HG03095 (cell line): ENCODE measurements around the gene GNB1.
A peak's percentile ranks its signal among the peaks of the same experiment; 100 is the strongest.

Source experiments
- ATAC-seq: cut with Tn5 transposase; IDR thresholded peaks from one replicate; pipeline ENCODE4 v1.9.1; 2021; ENCODE audit warnings: moderate library complexity; ENCODE audit not compliant: unreplicated experiment

Gene GNB1

GRCh38 chr1:1786836-1787605 is 103.9 kb downstream of the GNB1 start:
- no peak for ATAC-seq

- ATAC-seq = no peak
These were observed 105.2 kb downstream of the GNB1 start for GRCh38 chr1:1785666-1786065.

GRCh38 chr1:1784933-1785332 is 106.0 kb downstream of the GNB1 start:
- no peak for ATAC-seq

GRCh38 chr1:1783320-1783719 is 107.6 kb downstream of the GNB1 start:
- ATAC-seq = no peak

- ATAC-seq = no peak
These were observed 108.3 kb downstream of the GNB1 start for GRCh38 chr1:1782399-1783221.

- ATAC-seq = no peak
These were observed 109.4 kb downstream of the GNB1 start for GRCh38 chr1:1781526-1781903.

- ATAC-seq = no peak
These were observed 110.0 kb downstream of the GNB1 start for GRCh38 chr1:1780598-1781525.

GRCh38 chr1:1779691-1780597 is 110.9 kb downstream of the GNB1 start:
- peak; percentile 29 for ATAC-seq

GRCh38 chr1:1779320-1779675 is 111.6 kb downstream of the GNB1 start:
- no peak for ATAC-seq

- peak; percentile 62 for ATAC-seq
These were observed 112.1 kb downstream of the GNB1 start for GRCh38 chr1:1778663-1779319.

GRCh38 chr1:1777950-1778662 is 112.8 kb downstream of the GNB1 start, which contains the start of gene NADK:
Gene NADK, minus strand, starts transcription at chr1:1778470. Its CDS starts 13,064 bp downstream, at chr1:1765406.
- peak; percentile 28 for ATAC-seq

GRCh38 chr1:1777583-1777899 is 113.3 kb downstream of the GNB1 start:
- ATAC-seq = no peak

GRCh38 chr1:1776672-1777582 is 114.0 kb downstream of the GNB1 start:
- ATAC-seq = no peak

GRCh38 chr1:1775327-1776226 is 115.3 kb downstream of the GNB1 start:
- no peak for ATAC-seq

- ATAC-seq = no peak
These were observed 117.0 kb downstream of the GNB1 start for GRCh38 chr1:1773874-1774273.

- no peak for ATAC-seq
These were observed 119.8 kb downstream of the GNB1 start for GRCh38 chr1:1771096-1771495.

- no peak for ATAC-seq
These were observed 120.8 kb downstream of the GNB1 start for GRCh38 chr1:1770102-1770501.
